Panc1 (cell line): Measurements from ENCODE around the gene SARDH. TPM values are rescaled to one million over a fixed set of nuclear protein-coding genes. Genes with fewer than 3 reads are reported as not detected.
A peak's percentile ranks its signal among the peaks of the same experiment; 100 is the strongest.

Experiments
- ATAC-seq: fragments of 200-7000 bp; cut with Tn5 transposase; 2 replicates; pipeline ENCODE4 v1.9.1; 2020; ENCODE audit warnings: mild to moderate bottlenecking, moderate library complexity
- Bru-seq: library from RNA; stranded (reverse); fragments of 400-500 nt; gene quantifications from one replicate; lab custom pipeline; 2021; lab: Mats Ljungman, UMichigan
- BruChase-seq, 2 experiments: library from RNA; stranded (reverse); fragments of 400-500 nt; gene quantifications; one replicate each; lab custom pipeline; 2021; lab: Mats Ljungman, UMichigan
- BruUV-seq: library from RNA; stranded (reverse); fragments of 400-500 nt; replicated peaks from 2 replicates; lab custom pipeline; 2021; lab: Mats Ljungman, UMichigan
- CTCF ChIA-PET: fragments of 300-600 bp; sonication (Branson Sonifier 250); formaldehyde crosslinking; loops from one replicate; lab custom pipeline; 2022; ENCODE audit warnings: antibody characterized with exemption; lab: Charles Lee
- POLR2A ChIA-PET: fragments of 300-600 bp; sonication (Branson Sonifier 250); formaldehyde crosslinking; loops from one replicate; lab custom pipeline; 2022; ENCODE audit warnings: antibody characterized with exemption; lab: Charles Lee
- DNase-seq: peaks from one replicate; pipeline ENCODE4 v3.0.0-alpha.2; 2010; ENCODE audit warnings: low read depth, low spot score
- H3K27ac ChIP-seq: 2 replicates; pipeline ENCODE4 v1.5.1; 2011; ENCODE audit warnings: mild to moderate bottlenecking, low read length, inconsistent platforms
- H3K27me3 ChIP-seq: fragments of 200-500 bp; sonication (Bioruptor generic); 2 replicates; pipeline ENCODE4 v1.6.0; 2014; ENCODE audit warnings: low read length, inconsistent platforms; ENCODE audit not compliant: control insufficient read depth, insufficient read depth
- H3K36me3 ChIP-seq: fragments of 200-500 bp; sonication (Bioruptor generic); 2 replicates; pipeline ENCODE4 v1.5.1; 2014; ENCODE audit warnings: inconsistent platforms, mild to moderate bottlenecking, low read length, moderate library complexity; ENCODE audit not compliant: control insufficient read depth, insufficient read depth
- H3K4me1 ChIP-seq: 2 replicates; pipeline ENCODE4 v1.5.1; 2011; ENCODE audit warnings: inconsistent platforms, mild to moderate bottlenecking, low read length, moderate library complexity; ENCODE audit not compliant: control insufficient read depth, insufficient read depth
- H3K4me3 ChIP-seq, 2 experiments: 2 replicates each; pipeline ENCODE4 v1.5.1; 2011 to 2012; ENCODE audit warnings: low read depth in 2 of 2, low read length in 2 of 2, mild to moderate bottlenecking in 2 of 2, inconsistent platforms in 1 of 2, moderate library complexity in 1 of 2
- H3K9me3 ChIP-seq: fragments of 200-500 bp; sonication (Bioruptor generic); 2 replicates; pipeline ENCODE4 v1.5.1; 2014; ENCODE audit warnings: low read depth, mild to moderate bottlenecking, inconsistent platforms, low read length, moderate library complexity; ENCODE audit not compliant: control insufficient read depth, insufficient read depth
- CTCF ChIP-seq: fragments of 450-650 bp; IDR thresholded peaks from 2 replicates; pipeline ENCODE4 v1.5.1; 2017; ENCODE audit warnings: mild to moderate bottlenecking
- POLR2AphosphoS5 ChIP-seq: IDR thresholded peaks from 2 replicates; pipeline ENCODE4 v1.6.1; 2012; ENCODE audit warnings: mild to moderate bottlenecking, low read depth, low read length, moderate library complexity
- REST ChIP-seq, 2 experiments: IDR thresholded peaks; 2 replicates each; pipeline ENCODE4 v1.6.1; 2011 to 2012; ENCODE audit warnings: low read depth in 2 of 2, control low read depth in 1 of 2, low read length in 1 of 2, mild to moderate bottlenecking in 1 of 2, moderate library complexity in 1 of 2; ENCODE audit not compliant: insufficient read depth in 1 of 2
- SIN3A ChIP-seq: IDR thresholded peaks from 2 replicates; pipeline ENCODE4 v1.6.1; 2012; ENCODE audit warnings: low read depth, mild to moderate bottlenecking, low read length, moderate library complexity, borderline replicate concordance; ENCODE audit not compliant: insufficient read depth
- TCF7L2 ChIP-seq: IDR thresholded peaks from 2 replicates; pipeline ENCODE4 v1.6.1; 2011; ENCODE audit warnings: mild to moderate bottlenecking, low read depth, low read length, inconsistent platforms
- in situ Hi-C: cut with HindIII; loops from 2 replicates; pipeline ENCODE4 v1.10.0; 2016; ENCODE audit warnings: low sequenced_read_pairs, low pct_unique_long_range_greater_than_20kb
- intact Hi-C: fragments of 100-400 bp; cut with micrococcal nuclease; formaldehyde crosslinking; loops from one replicate; pipeline ENCODE4 v1.10.0; 2022; ENCODE audit not compliant: unreplicated experiment
- long read RNA-seq: library from polyadenylated mRNA; unstranded; transcript quantifications from one replicate; pipeline ENCODE4 v2.0.0, GENCODE V29; 2021; ENCODE audit not compliant: unreplicated experiment
- polyA plus RNA-seq: library from polyadenylated mRNA; unstranded; fragments of >200 nt; gene quantifications from one replicate; pipeline ENCODE4 v1.2.1, GENCODE V29; 2012; ENCODE audit warnings: missing spikeins; ENCODE audit not compliant: insufficient read length
- total RNA-seq: library from RNA; stranded (reverse); gene quantifications from one replicate; pipeline ENCODE4 v1.2.1, GENCODE V29; 2021; ENCODE audit not compliant: unreplicated experiment

Gene SARDH
- total RNA-seq (0.13 TPM), Bru-seq, nascent RNA (percentile 8 among the genes with signal in this experiment), BruChase-seq, experiment 1, labeled RNA remaining after a 2-hour chase (percentile 11 among the genes with signal in this experiment), BruChase-seq, experiment 2, labeled RNA remaining after a 6-hour chase (percentile 9 among the genes with signal in this experiment)
- polyA plus RNA-seq: 0.56 TPM
- long read RNA-seq: 0 reads

- Histone ChIP-seq H3K9me3 (no peaks in the 10 kb centered on the region), H3K27me3 (no peaks in the 10 kb centered on the region), H3K4me1 (no peaks in the 10 kb centered on the region), H3K27ac (no peak within 1 kb of the TSS), H3K4me3 (peak within 1 kb of the TSS; percentile 15 to 33; a peak in 3 of 4 replicates), H3K36me3 (no peaks in the 10 kb centered on the region)
- in situ Hi-C loops: no loop called here
- BruUV-seq: no TSS peak
- intact Hi-C loops: no loop called here
- POLR2A ChIA-PET: no interaction called here
- ATAC-seq: peak; percentile 65
- DNase-seq: no peak
- CTCF ChIA-PET: no interaction called here
- TF ChIP-seq POLR2AphosphoS5 (no peak), SIN3A (no peak), CTCF (no peak), REST (IDR thresholded peaks at IDR 0.05; ENCODE audit: insufficient read depth in 1 of 2, low read depth in 2 of 2, low read length in 1 of 2) (no peak), TCF7L2 (no peak)
Measured at GRCh38 chr9:133737774-133738639, at the start of gene SARDH. Gene SARDH (minus strand): TSS chr9:133738352. CDS start chr9:133734173, 4,179 bp downstream.

- ChIA-PET CTCF (no interaction called here), POLR2A (no interaction called here)
Measured at GRCh38 chr9:133787754-133788025, 49.5 kb upstream of the SARDH start.

More at GRCh38 chr9:133787754-133788025, 49.5 kb upstream of the SARDH start:
- no peaks in the 10 kb centered on the region for H3K36me3 ChIP-seq
- no peak overlapping the region for H3K4me3 ChIP-seq
- TF ChIP-seq POLR2AphosphoS5 (no peak), CTCF (no peak), REST (IDR thresholded peaks at IDR 0.05; ENCODE audit: insufficient read depth in 1 of 2, low read depth in 2 of 2, low read length in 1 of 2) (no peak), SIN3A (no peak), TCF7L2 (no peak)
- no peaks in the 10 kb centered on the region for H3K27me3 ChIP-seq
- no peaks in the 10 kb centered on the region for H3K9me3 ChIP-seq
- ATAC-seq (peak; percentile 77), DNase-seq (no peak)
- intact Hi-C loops: no loop called here
- in situ Hi-C loops: no loop called here
- H3K27ac ChIP-seq: no peak overlapping the region
- no TSS peak for BruUV-seq
- H3K4me1 ChIP-seq: no peaks in the 10 kb centered on the region
